A549 treated with AZD9567 at 1 μM for 4 hours (cell line): ENCODE measurements around the gene SYT2. TPM values are rescaled to one million over a fixed set of nuclear protein-coding genes. Genes with fewer than 3 reads are reported as not detected.

Source experiments
- total RNA-seq: library from RNA; stranded (reverse); fragments of 200-300 nt; extraction: Qiagen RNA extraction; gene quantifications from 5 replicates; pipeline ENCODE4 v1.2.3, GENCODE V29; 2022; ENCODE audit not compliant: insufficient read depth

SYT2 gene
- total RNA-seq = 0.10 to 0.16 TPM (median 0.12 TPM) in 4 of 5 replicates, not detected in the other

GRCh38 chr1:202710070-202711045, at the start of gene SYT2:
Gene SYT2 (minus strand): TSS chr1:202710454. CDS start chr1:202605772, 104,682 bp downstream.

Other genes starting within 250 kb of the SYT2 start
- gene KDM5B, start 98.0 kb upstream of the SYT2 start, total RNA-seq = 14.1 to 26.9 TPM (median 16.0 TPM) in 5 replicates
- 3.1 to 4.0 TPM (median 3.2 TPM) in 4 of 5 replicates, not detected in the other for gene PCAT6, start 100.5 kb upstream of the SYT2 start, total RNA-seq
- 14.8 to 18.0 TPM (median 16.3 TPM) in 5 replicates for gene RABIF, start 178.7 kb upstream of the SYT2 start, total RNA-seq
- 18.6 to 21.2 TPM (median 20.0 TPM) in 5 replicates for gene KLHL12, start 216.8 kb upstream of the SYT2 start, total RNA-seq
- gene ADIPOR1, start 247.9 kb upstream of the SYT2 start, total RNA-seq = 60.7 to 74.3 TPM (median 63.5 TPM) in 5 replicates